ENCODE measurements around the gene FAM107B. TPM values are rescaled to one million over a fixed set of nuclear protein-coding genes. Genes with fewer than 3 reads are reported as not detected.

Gene FAM107B
- total RNA-seq, 1 donor from 2014 or later = 40.7 TPM

- no peak for TF ChIP-seq CTCF (IDR thresholded peaks at IDR 0.05)
- no peaks in the 10 kb centered on the region for H3K9me3 Mint-ChIP-seq (ENCODE audit: unreplicated experiment)
- DNase-seq (ENCODE audit: extremely low spot score, unreplicated experiment) = no peak
- H3K4me3 Mint-ChIP-seq (ENCODE audit: unreplicated experiment) = no peak overlapping the region
- peaks cover 18% of the 10 kb centered on the region for H3K4me1 Mint-ChIP-seq (ENCODE audit: unreplicated experiment)
- peaks cover 20% of the 10 kb centered on the region for H3K36me3 Mint-ChIP-seq (ENCODE audit: unreplicated experiment)
- no peaks in the 10 kb centered on the region for H3K27me3 Mint-ChIP-seq (ENCODE audit: unreplicated experiment)
- no peak overlapping the region for H3K27ac Mint-ChIP-seq (ENCODE audit: unreplicated experiment)
These were observed 234.6 kb downstream of the FAM107B start for GRCh38 chr10:14540062-14540461.

DNA sequence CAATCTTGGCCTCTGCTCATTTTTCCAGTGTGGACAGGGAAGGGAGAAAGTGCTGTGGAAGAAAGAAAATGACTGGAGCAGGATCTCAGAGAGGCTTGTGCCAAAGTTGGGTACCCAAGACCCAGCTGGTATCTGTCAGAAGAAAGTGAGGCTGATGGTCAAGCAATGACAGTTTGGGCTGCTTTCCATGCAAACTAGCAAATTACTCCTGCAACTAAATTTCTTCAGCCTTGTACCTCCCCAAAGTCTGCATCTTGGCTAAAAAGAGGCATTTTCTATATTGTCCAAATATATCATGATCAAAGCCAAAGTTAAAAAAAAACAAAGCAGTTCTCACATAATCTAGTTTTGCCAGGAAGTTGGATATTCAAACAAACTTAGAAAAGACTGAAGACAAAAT is 235.5 kb downstream of the FAM107B start:
- TF ChIP-seq CTCF (IDR thresholded peaks at IDR 0.05) = no peak
- Mint-ChIP-seq H3K4me1 (ENCODE audit: unreplicated experiment) (peaks cover 21% of the 10 kb centered on the region), H3K36me3 (ENCODE audit: unreplicated experiment) (peaks cover 23% of the 10 kb centered on the region), H3K27me3 (ENCODE audit: unreplicated experiment) (no peaks in the 10 kb centered on the region), H3K4me3 (ENCODE audit: unreplicated experiment) (no peak overlapping the region), H3K9me3 (ENCODE audit: unreplicated experiment) (no peaks in the 10 kb centered on the region), H3K27ac (ENCODE audit: unreplicated experiment) (peak overlapping the region; percentile 14)
- no peak for DNase-seq (ENCODE audit: extremely low spot score, unreplicated experiment)

DNA sequence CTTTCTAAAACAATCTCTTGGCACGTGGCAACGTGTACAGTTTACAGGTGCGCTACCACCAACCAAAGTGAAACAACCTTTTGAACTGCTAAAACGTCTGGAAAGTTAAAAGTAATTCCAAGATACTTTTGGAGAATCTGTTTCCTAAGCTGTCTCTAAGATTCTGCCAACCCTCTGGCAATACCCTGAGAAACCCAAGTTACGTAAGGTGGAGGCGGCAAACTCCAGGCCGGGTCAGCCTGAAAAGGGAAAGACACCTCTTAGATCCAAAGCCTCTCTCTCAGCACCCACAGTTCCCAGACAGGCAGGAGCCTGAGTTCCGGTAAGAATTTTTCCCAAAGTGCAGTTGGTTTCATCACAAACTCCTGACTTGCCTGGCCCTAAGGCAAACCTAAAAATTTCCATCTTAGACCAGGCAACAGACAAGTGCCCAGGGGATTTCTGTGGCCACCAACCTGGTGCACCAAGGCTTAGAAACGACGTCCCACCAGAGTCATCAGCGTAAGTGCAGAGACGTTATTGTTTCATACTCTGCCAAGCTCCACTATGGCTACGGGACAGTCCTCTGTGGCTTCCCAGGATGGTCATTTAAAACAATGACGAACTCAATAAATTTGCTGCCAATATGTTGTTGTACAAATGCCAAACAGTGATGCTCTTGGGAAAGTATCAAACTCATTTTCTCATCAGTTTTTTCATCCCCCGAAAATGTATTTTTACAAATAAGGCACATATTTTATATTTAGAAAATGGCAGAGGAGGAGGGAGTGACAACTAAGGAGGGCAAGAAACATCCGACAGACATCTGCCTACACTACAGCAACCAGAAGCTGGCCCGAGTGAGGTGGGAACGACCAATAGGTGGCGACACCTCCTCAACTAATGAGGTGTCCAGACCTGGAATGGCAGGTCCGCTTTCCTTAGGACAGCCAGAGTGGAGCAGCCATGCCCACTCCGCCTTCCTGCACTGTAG is 238.2 kb downstream of the FAM107B start:
- Mint-ChIP-seq H3K36me3 (ENCODE audit: unreplicated experiment) (peaks cover 24% of the 10 kb centered on the region), H3K27ac (ENCODE audit: unreplicated experiment) (no peak overlapping the region), H3K4me1 (ENCODE audit: unreplicated experiment) (peaks cover 33% of the 10 kb centered on the region), H3K4me3 (ENCODE audit: unreplicated experiment) (no peak overlapping the region), H3K9me3 (ENCODE audit: unreplicated experiment) (no peaks in the 10 kb centered on the region), H3K27me3 (ENCODE audit: unreplicated experiment) (no peaks in the 10 kb centered on the region)
- TF ChIP-seq CTCF (IDR thresholded peaks at IDR 0.05) = peak; percentile 62
- no peak for DNase-seq (ENCODE audit: extremely low spot score, unreplicated experiment)

GRCh38 chr10:14535457-14536130 is 239.1 kb downstream of the FAM107B start:
- Mint-ChIP-seq H3K27ac (ENCODE audit: unreplicated experiment) (no peak overlapping the region), H3K4me1 (ENCODE audit: unreplicated experiment) (peaks cover 30% of the 10 kb centered on the region), H3K27me3 (ENCODE audit: unreplicated experiment) (no peaks in the 10 kb centered on the region), H3K9me3 (ENCODE audit: unreplicated experiment) (no peaks in the 10 kb centered on the region), H3K36me3 (ENCODE audit: unreplicated experiment) (peaks cover 14% of the 10 kb centered on the region), H3K4me3 (ENCODE audit: unreplicated experiment) (no peak overlapping the region)
- no peak for TF ChIP-seq CTCF (IDR thresholded peaks at IDR 0.05)
- DNase-seq (ENCODE audit: extremely low spot score, unreplicated experiment) = no peak

DNA sequence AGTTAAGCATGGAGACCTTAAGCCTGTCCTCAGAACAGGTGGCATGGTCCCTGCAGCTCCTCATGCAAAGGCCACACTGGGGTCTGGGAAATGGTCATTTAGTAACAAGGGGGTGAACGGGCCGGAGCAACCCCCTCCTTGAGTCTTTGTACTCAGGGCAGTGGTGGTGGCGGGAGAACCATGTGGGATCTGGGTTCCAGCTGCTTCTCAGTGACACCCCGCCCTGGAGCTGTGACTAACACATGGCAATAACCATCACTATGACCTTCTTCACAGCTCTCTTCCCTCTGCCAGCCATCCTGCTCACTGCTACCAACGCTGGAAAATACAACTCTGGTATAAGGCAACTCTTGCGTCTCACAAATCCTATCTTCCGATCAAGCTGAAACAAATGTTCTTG is 240.5 kb downstream of the FAM107B start:
- Mint-ChIP-seq H3K9me3 (ENCODE audit: unreplicated experiment) (no peaks in the 10 kb centered on the region), H3K4me3 (ENCODE audit: unreplicated experiment) (no peak overlapping the region), H3K27ac (ENCODE audit: unreplicated experiment) (no peak overlapping the region), H3K4me1 (ENCODE audit: unreplicated experiment) (peaks cover 27% of the 10 kb centered on the region), H3K27me3 (ENCODE audit: unreplicated experiment) (no peaks in the 10 kb centered on the region), H3K36me3 (ENCODE audit: unreplicated experiment) (peaks cover 11% of the 10 kb centered on the region)
- TF ChIP-seq CTCF (IDR thresholded peaks at IDR 0.05) = no peak
- DNase-seq (ENCODE audit: extremely low spot score, unreplicated experiment) = no peak
